ENCODE measurements around the gene WDFY4. TPM values are rescaled to one million over a fixed set of nuclear protein-coding genes. Genes with fewer than 3 reads are reported as not detected.

Gene WDFY4
- polyA plus RNA-seq, 1 donor (not counting 4 experiments of a cell fraction or from before 2014, with no cell fraction given) = 0.04 TPM

GRCh38 chr10:48981310-48981907 lies 296.7 kb downstream of the WDFY4 start:
- no peaks in the 10 kb centered on the region for H4K20me1 ChIP-seq (ENCODE audit: control insufficient read depth, extremely low read depth, insufficient read depth, low read length)
- H3K9ac ChIP-seq (ENCODE audit: control insufficient read depth, extremely low read depth, insufficient read depth, low read length) = no peak overlapping the region
- H3K4me2 ChIP-seq (ENCODE audit: control insufficient read depth, extremely low read depth, insufficient read depth, low read depth, low read length) = no peak overlapping the region
- no peaks in the 10 kb centered on the region for H3K9me1 ChIP-seq (ENCODE audit: control insufficient read depth, extremely low read depth, insufficient read depth, low read length)
- no peaks in the 10 kb centered on the region for H3K79me2 ChIP-seq (ENCODE audit: control insufficient read depth, insufficient read depth, low read length)
- DNase-seq (ENCODE audit: low read depth, low spot score) (no peak), FAIRE-seq (no peak)
- H2AFZ ChIP-seq (ENCODE audit: control insufficient read depth, low read length) = no peak overlapping the region
- peaks cover 7% of the 10 kb centered on the region for H3K27me3 ChIP-seq (ENCODE audit: control insufficient read depth, extremely low read depth, insufficient read depth, low read length)
- no peak overlapping the region for H3K27ac ChIP-seq (ENCODE audit: control insufficient read depth, insufficient read depth, low read length)
- H3K9me3 ChIP-seq (ENCODE audit: control insufficient read depth, low read depth, low read length) = no peaks in the 10 kb centered on the region
- TF ChIP-seq CTCF (optimal IDR thresholded peaks at IDR 0.05 in 1 of 3, IDR thresholded peaks at IDR 0.05 in 1 of 3, conservative IDR thresholded peaks at IDR 0.05 in 1 of 3; ENCODE audit: extremely low read depth in 1 of 3, insufficient read depth in 2 of 3, low read length in 3 of 3) = peak; percentile 77 to 91 (median 87)
- TF ChIP-seq EZH2 (IDR thresholded peaks at IDR 0.05; ENCODE audit: low read length) = no peak
- dilution Hi-C loops (cut with MboI; ENCODE audit: extremely low pct_ligation_motif_present, low sequenced_read_pairs) = no loop called here
- H3K4me3 ChIP-seq (ENCODE audit: control insufficient read depth in 2 of 3, extremely low read depth in 1 of 3, insufficient read depth in 2 of 3, low read depth in 1 of 3, low read length in 3 of 3) = no peak overlapping the region
- no peaks in the 10 kb centered on the region for H3K4me1 ChIP-seq (ENCODE audit: control insufficient read depth, extremely low read depth, insufficient read depth, low read length)
- H3K36me3 ChIP-seq (ENCODE audit: control insufficient read depth in 2 of 2, extremely low read depth in 1 of 2, insufficient read depth in 2 of 2, low read length in 2 of 2) = no peaks in the 10 kb centered on the region

GRCh38 chr10:48982584-48982983 lies 297.9 kb downstream of the WDFY4 start:
- no peaks in the 10 kb centered on the region for H4K20me1 ChIP-seq (ENCODE audit: control insufficient read depth, extremely low read depth, insufficient read depth, low read length)
- no peak overlapping the region for H2AFZ ChIP-seq (ENCODE audit: control insufficient read depth, low read length)
- no peak overlapping the region for H3K4me3 ChIP-seq (ENCODE audit: control insufficient read depth in 2 of 3, extremely low read depth in 1 of 3, insufficient read depth in 2 of 3, low read depth in 1 of 3, low read length in 3 of 3)
- peaks cover 7% of the 10 kb centered on the region for H3K27me3 ChIP-seq (ENCODE audit: control insufficient read depth, extremely low read depth, insufficient read depth, low read length)
- DNase-seq (ENCODE audit: low read depth, low spot score) (no peak), FAIRE-seq (no peak)
- H3K27ac ChIP-seq (ENCODE audit: control insufficient read depth, insufficient read depth, low read length) = no peak overlapping the region
- H3K9me3 ChIP-seq (ENCODE audit: control insufficient read depth, low read depth, low read length) = no peaks in the 10 kb centered on the region
- H3K9me1 ChIP-seq (ENCODE audit: control insufficient read depth, extremely low read depth, insufficient read depth, low read length) = no peaks in the 10 kb centered on the region
- no peaks in the 10 kb centered on the region for H3K36me3 ChIP-seq (ENCODE audit: control insufficient read depth in 2 of 2, extremely low read depth in 1 of 2, insufficient read depth in 2 of 2, low read length in 2 of 2)
- H3K4me1 ChIP-seq (ENCODE audit: control insufficient read depth, extremely low read depth, insufficient read depth, low read length) = no peaks in the 10 kb centered on the region
- no peak overlapping the region for H3K9ac ChIP-seq (ENCODE audit: control insufficient read depth, extremely low read depth, insufficient read depth, low read length)
- H3K4me2 ChIP-seq (ENCODE audit: control insufficient read depth, extremely low read depth, insufficient read depth, low read depth, low read length) = no peak overlapping the region
- TF ChIP-seq CTCF (optimal IDR thresholded peaks at IDR 0.05 in 1 of 3, IDR thresholded peaks at IDR 0.05 in 1 of 3, conservative IDR thresholded peaks at IDR 0.05 in 1 of 3; ENCODE audit: extremely low read depth in 1 of 3, insufficient read depth in 2 of 3, low read length in 3 of 3) = no peak
- TF ChIP-seq EZH2 (IDR thresholded peaks at IDR 0.05; ENCODE audit: low read length) = no peak
- H3K79me2 ChIP-seq (ENCODE audit: control insufficient read depth, insufficient read depth, low read length) = no peaks in the 10 kb centered on the region
- dilution Hi-C loops (cut with MboI; ENCODE audit: extremely low pct_ligation_motif_present, low sequenced_read_pairs) = no loop called here

All from keratinocyte (primary cell).